GM18505 (cell line): Measurements from ENCODE around the gene FAM120B.

Source experiments
- ATAC-seq: cut with Tn5 transposase; IDR thresholded peaks from one replicate; pipeline ENCODE4 v1.9.1; 2021; ENCODE audit not compliant: unreplicated experiment
- POLR2A ChIP-seq: IDR thresholded peaks from 4 replicates; pipeline ENCODE4 v1.6.1; 2011; ENCODE audit warnings: borderline replicate concordance; ENCODE audit not compliant: insufficient read depth, insufficient read length; ENCODE audit errors: extremely low read depth

FAM120B gene

DNA sequence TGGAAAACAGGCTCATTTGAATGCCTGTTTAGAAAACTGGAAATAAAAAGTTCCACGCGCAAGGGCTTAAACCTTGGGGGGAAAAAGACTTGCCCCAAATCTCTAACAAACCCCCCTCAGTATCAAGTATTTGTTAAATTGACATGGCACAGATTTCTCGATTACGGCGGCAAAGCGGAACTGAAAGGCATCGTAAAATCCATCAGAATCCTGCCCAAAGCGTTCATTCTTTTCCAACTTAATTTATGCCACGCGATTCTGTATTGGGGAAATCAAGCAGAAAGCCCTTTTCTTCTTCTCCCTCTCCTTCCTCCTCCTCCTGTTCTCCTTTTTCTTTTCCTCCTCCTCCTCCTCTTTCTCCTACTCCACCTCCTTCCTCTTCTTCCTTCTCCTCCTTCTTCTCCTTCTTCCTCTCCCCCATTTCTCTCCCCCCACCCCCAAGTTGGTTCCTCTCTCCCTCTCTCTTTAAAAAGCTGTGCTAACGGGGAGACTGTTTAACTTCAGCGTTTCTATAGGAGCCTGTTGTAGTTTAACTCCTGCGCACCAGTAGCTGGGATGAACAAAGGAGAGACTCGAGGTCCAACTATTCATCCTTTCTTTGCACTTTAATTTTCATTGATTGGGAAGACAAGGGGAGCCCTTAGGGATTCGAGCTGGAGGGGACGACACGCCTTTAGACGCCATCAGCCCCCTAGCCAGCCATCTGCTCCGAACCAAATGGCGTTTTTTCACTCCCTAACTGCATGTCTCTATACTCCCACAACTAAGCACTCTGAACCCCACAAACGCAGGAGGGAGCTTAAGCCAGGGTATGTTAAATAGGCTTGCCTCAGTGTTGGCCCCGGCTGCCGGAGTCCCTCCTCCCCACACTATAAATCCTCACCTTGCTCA, 13.0 kb upstream of the FAM120B start:
- TF ChIP-seq POLR2A: no peak
- ATAC-seq: no peak

DNA sequence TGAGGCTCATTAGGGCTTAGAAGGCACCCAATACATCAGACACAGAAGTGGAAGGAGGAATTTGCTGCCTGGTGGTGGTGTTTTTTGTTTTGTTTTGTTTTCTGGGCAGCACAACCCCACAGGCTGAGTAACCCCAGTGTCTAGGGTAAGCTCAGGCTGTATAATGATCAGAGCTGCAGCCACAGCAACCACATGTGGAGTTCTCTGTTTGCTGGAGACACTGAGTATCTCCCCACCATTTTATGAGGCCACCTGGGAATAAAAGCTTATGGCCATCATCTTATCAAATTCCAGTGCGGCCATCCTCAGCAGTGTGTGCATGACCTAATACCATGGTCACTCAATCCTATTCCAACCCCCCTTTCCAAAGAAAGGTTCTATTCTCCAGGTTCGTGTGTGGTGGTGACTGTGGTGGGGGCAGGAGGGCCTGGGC, 12.2 kb upstream of the FAM120B start:
- no peak for ATAC-seq
- TF ChIP-seq POLR2A: no peak

DNA sequence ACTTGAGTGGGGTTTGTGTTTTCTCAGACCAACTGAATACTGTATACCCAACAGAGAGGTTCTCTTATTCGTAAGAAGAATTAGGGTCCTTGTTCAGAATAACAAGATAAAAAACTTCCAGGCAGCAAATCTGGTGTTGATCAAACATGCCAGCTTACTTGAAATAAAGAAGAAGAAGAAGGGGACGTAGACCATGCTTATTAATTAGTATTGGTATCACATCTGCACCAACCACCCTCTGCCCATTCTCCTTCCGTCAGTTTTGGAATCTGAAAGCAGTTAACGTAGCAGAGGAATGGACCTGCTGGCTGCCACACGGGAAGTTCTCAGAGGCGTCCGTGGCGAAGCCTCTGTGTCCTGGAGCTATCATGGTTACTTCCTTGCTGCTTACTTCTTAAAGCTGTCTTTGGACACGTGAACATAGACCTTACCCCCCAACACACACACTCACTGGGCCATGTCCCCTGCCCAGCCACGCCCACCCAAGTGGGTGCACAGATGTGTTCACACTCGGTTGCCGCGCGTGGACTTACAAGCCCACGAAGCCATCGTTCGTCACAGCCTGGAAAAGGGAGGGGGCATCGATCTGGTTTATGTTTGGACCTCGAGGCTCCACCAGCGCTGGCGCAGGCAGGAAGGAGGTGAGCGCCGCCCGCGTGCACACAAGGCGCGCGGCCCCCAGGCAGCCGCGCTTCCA, 11.6 kb upstream of the FAM120B start:
- no peak for TF ChIP-seq POLR2A
- no peak for ATAC-seq

DNA sequence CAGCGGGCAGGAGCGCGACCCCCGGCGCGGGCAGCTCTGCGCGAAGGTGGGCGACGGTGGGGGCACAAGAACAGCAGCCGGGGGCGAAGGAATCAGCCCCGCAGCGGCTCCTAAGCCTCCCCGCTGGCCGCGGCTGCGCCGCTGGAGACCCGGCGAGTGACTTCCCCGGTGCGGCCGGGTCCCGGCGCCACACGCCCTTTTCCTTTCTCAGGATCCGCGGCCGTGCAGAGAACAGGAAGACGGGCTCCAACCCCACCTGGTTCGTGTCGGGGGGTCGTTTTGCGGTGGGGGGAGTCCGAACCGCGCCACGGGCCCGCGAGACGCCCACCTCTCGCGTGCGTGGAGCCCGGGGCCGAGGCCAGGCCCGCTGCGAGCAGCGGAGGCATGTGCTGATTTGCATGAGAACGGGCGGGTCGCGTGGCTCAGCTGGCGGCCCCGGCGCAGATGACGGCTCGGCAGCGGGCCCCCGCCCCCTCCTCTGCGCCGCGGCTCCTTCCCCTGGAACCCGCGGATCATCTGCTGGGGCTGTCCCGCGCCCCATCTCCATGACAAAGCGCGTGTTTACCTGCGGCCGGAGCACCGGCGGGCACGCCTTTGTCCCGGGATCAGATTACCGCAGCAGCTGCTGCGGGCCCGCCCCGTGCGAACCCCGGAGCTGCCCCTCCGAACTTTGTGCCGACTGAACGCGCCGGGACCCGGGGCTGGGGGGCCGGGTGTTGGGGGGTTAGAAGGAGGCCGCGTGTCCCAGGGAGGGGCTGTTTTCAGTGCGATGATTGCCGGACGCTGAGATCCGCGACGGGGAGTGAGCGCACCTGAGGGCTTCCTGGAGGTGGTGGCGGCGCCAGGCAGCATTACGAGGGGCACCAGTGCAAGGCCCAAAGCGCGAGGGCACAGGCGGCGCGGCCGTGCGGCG, 10.8 kb upstream of the FAM120B start:
- ATAC-seq: peak; percentile 59
- TF ChIP-seq POLR2A: no peak

DNA sequence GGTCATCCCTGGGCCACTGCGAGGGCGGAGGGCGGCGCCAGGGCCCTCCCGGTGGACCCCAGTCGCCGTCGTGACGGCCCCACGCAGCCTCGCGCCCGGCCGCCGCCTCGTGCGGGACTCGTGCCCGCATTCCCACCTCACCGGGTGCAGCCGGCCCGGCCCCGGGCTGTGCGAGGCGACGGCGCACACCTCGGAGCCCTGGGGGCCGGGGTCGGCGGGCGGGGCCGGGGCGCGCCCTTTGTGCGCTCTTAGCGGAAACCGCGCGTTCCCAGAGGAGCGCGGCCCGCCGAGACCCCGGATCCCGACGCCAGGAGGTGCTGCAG, 10.2 kb upstream of the FAM120B start:
- TF ChIP-seq POLR2A: no peak
- no peak for ATAC-seq

DNA sequence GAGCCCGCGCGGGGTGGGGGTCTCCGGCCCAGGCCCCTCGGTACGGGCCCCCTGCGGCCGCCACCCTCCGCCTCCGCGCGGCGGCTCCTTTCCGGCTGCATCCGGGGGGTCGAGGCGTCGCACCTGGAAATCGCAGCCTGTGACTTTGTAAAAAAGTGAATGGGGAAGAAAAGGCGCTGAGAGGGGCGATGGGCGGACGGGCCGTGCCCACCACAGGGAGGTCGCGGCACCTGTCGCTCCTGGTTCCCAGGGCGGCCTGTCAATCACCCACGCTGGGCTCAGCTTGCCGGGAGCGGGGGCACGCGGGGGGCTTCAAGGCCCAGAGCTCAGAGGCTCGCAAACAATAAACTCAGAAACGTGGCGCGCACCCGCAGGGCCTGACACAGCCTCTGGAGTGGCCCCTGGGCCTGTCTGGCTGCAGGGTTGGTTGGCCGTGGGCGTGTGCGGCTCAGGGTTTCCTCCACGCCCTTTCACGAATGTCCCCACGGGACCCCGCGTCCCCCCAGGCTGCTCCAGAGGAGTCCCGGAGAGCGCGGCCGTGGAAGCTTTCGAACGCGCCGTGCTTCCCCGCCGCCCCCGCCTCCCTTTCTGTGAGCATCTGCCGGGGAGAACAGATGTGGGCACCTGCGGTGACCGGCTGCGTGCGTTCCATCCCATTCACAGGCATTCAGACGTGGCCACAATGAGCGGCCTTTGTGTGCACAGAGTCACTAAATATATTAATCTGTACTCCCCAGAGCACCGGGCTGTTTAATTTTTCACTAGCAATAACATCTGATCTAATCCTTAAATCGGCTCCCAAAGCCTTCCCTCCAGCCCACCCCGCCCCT, 9.6 kb upstream of the FAM120B start:
- no peak for ATAC-seq
- no peak for TF ChIP-seq POLR2A

DNA sequence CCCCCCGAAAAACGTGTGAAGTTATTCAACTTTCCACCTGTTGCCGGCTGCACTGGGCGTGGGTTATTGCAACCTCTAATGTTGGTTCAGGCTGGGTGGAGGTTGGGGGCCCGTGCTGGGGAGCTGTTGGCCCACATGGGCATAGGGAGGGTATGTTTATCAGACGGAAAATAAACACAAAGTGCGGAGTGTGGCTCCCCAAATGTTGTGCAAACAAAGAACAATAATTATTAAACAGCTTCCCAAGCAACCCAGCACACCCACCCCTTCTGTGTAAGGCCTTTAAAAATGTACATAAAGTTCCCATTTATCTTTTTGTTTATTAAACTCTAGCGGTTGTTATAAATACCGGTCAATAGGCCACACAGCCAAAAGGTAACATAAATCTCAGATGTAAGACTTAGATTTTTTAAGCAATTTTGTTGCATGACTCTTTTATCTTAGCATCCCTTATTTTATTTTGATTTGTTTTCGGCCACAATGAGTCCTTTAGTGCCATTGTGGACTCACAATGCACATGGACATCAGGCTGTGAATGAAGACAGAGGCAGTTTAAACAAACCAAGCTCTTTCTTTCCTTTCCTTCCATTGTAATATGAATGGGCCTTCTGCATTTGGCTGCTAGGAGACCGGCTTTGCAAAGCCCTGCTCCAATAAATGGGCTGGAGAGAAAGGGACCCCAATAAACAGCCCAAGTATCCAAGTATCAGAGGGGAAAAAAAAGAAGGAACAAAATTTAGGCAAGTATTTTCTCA, 8.8 kb upstream of the FAM120B start:
- no peak for ATAC-seq
- TF ChIP-seq POLR2A: no peak

DNA sequence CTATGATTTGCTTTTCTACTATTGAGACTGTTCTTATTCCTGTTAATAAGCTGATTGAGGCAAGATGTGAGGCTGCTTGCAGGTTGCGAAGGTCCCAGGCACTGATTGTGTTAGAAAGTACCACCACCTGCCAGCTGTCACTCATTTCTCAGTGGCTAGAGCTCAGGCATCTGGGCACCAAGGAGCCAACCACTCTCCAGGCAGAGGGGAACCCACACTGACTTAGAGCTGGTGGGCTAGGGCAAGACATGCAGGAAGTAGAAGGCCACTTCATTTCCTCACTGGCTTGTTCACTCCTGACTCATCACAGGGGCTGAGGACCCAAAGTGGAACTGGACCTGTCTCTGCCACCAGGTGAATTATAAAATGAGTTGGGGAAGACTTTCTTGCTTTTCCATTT, 7.9 kb upstream of the FAM120B start:
- ATAC-seq: no peak
- no peak for TF ChIP-seq POLR2A

DNA sequence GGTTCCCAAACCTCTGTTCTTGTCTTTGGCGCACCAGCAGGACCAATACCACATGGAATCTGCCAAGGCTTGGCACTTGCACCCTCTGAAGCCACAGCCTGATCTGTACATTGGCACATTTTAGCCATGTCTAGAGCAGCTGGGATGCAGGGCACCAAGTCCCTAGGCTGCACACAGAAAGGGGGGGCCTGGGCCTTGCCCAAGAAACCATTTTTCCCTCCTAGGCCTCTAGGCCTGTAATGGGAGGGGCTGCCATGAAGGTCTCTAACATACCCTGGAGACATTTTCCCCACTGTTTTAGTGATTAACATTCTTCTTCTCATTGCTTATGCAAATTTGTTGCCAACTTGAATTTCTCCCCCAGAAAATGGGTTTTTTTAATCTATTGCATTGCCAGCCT, 5.4 kb upstream of the FAM120B start:
- no peak for TF ChIP-seq POLR2A
- ATAC-seq: no peak

DNA sequence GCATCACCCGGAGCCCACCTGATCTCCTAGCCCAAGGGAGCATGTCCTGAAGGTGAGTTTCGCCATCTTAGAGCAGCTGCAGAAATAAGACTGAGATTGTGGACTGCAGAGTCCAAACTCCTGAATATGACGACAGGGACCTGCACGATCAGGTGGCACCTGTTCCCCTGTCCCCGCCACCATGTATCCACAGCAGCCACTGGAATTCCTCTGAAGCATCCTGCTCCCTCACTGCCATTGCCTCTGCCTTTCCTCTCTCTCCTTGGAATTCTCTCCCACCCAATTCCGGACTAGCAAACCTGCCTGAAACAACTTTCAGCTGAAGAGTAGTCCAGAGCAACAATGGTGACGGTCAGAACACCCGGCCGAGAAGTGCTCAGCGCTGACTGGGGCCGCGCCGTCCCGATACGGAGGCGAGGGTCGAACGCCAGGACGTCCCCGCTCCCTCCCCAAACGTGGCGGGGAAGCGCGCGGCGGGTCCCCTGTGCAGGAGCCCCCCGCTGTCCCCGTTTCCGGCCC, 694 bp upstream of the FAM120B start:
- peak; percentile 24 for ATAC-seq

DNA sequence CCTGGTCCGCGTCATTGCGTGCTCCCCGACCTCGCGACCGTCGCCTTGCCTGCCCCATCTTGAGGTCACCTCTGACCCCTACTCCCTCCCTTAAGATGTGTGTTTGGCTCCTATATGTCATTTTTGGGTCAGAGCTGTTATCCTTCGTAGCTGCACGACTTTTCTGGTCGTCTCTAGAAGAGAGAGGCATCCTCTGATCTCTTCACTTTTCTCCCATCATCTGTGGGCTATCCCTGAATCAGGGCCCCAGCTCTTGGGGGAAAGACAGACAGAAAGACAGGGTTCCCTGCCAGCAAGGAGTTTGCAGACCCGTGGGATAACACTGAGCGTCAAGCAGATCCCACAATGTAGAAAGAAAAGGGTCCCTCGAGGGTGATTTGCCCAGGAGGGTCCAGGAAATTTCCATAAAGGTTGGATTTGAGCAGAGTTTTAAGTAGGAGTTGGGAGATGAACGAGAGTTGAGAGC, 555 bp downstream of the FAM120B start:
- no peak for TF ChIP-seq POLR2A
- no peak for ATAC-seq

More for the DNA sequence above, 694 bp upstream of the FAM120B start:
- no peak for TF ChIP-seq POLR2A
